B cell (primary cell): ENCODE results near the gene NFIC. TPM values are rescaled to one million over a fixed set of nuclear protein-coding genes. Genes with fewer than 3 reads are reported as not detected.

Source experiments
- ATAC-seq: fragments of 200-7000 bp; cut with Tn5 transposase; one replicate; pipeline ENCODE4 v1.10.0; 2021; ENCODE audit warnings: low read depth, mild to moderate bottlenecking, moderate number of reproducible peaks, moderate library complexity
- CTCF ChIA-PET: fragments of 350-600 bp; sonication (Branson Sonifier 250); formaldehyde crosslinking; loops from one replicate; lab custom pipeline; 2021; ENCODE audit warnings: antibody characterized with exemption, inconsistent platforms; lab: Charles Lee
- POLR2A ChIA-PET: fragments of 350-600 bp; sonication (Branson Sonifier 250); formaldehyde crosslinking; loops from one replicate; lab custom pipeline; 2021; ENCODE audit warnings: antibody characterized with exemption; lab: Charles Lee
- DNase-seq: peaks from one replicate; pipeline ENCODE4 v3.0.0; 2013
- H2AFZ ChIP-seq: 2 replicates; pipeline ENCODE4 v1.6.1; 2012; ENCODE audit warnings: mild to moderate bottlenecking, low read depth, low read length; ENCODE audit not compliant: insufficient read depth, poor library complexity, severe bottlenecking
- H3K27ac ChIP-seq, 2 donors: 1 replicate in 1 of 2; 2 replicates in 1 of 2; pipeline ENCODE4 v1.5.1; 2012 to 2013; ENCODE audit warnings: low read length in 2 of 2, mild to moderate bottlenecking in 2 of 2, moderate library complexity in 1 of 2
- H3K27me3 ChIP-seq, 4 experiments: fragments of 200-600 bp in 1 of 4; sonication (generic) in 1 of 4; replicated peaks in 1 of 4; 1 replicate in 2 of 4; 2 replicates in 2 of 4; pipeline versions ENCODE4 v1.6.1 to v1.7.0; 2013 to 2016; ENCODE audit warnings: low read length in 3 of 4, mild to moderate bottlenecking in 2 of 4, mixed read lengths in 1 of 4, moderate library complexity in 1 of 4; ENCODE audit not compliant: insufficient read depth in 4 of 4, control insufficient read depth in 3 of 4; ENCODE audit errors: control extremely low read depth in 1 of 4
- H3K36me3 ChIP-seq, 2 experiments: replicated peaks in 1 of 2; 1 replicate in 1 of 2; 2 replicates in 1 of 2; pipeline versions ENCODE4 v1.6.1 to v1.7.1; 2013; ENCODE audit warnings: low read length in 1 of 2; ENCODE audit not compliant: insufficient read depth in 2 of 2, control insufficient read depth in 1 of 2; ENCODE audit errors: control extremely low read depth in 1 of 2, extremely low read depth in 1 of 2
- H3K4me1 ChIP-seq, 2 donors: fragments of 200-600 bp in 1 of 2; sonication (generic) in 1 of 2; 1 replicate in 1 of 2; 2 replicates in 1 of 2; pipeline versions ENCODE4 v1.5.1 to v1.6.1; 2013 to 2017; ENCODE audit warnings: low read length in 2 of 2; ENCODE audit not compliant: control insufficient read depth in 2 of 2, insufficient read depth in 2 of 2
- H3K4me2 ChIP-seq: replicated peaks from 2 replicates; pipeline ENCODE3; 2012; ENCODE audit warnings: mild to moderate bottlenecking, low read depth, low read length; ENCODE audit not compliant: poor library complexity, severe bottlenecking
- H3K4me3 ChIP-seq, 5 experiments: fragments of 200-600 bp in 1 of 5; sonication (generic) in 1 of 5; 1 replicate in 3 of 5; 2 replicates in 2 of 5; pipeline versions ENCODE4 v1.5.1 to v1.7.0; 2011 to 2016; ENCODE audit warnings: low read length in 4 of 5, mild to moderate bottlenecking in 4 of 5, low read depth in 2 of 5, control low read depth in 1 of 5, moderate library complexity in 1 of 5; ENCODE audit not compliant: insufficient read depth in 1 of 5; ENCODE audit errors: control extremely low read depth in 1 of 5, extremely low read depth in 1 of 5
- H3K79me2 ChIP-seq: fragments of 200-600 bp; sonication (generic); one replicate; pipeline ENCODE4 v1.6.0; 2016; ENCODE audit warnings: low read length; ENCODE audit not compliant: control insufficient read depth, insufficient read depth
- H3K9ac ChIP-seq: fragments of 200-600 bp; sonication (generic); 2 replicates; pipeline ENCODE4 v1.6.1; 2017; ENCODE audit warnings: mild to moderate bottlenecking, low read length, moderate library complexity
- H3K9me3 ChIP-seq, 3 donors: one replicate each; pipeline versions ENCODE4 v1.6.1 to v1.7.1; 2013; ENCODE audit warnings: low read length in 2 of 3; ENCODE audit not compliant: control insufficient read depth in 2 of 3, insufficient read depth in 1 of 3; ENCODE audit errors: control extremely low read depth in 1 of 3
- H4K20me1 ChIP-seq: 2 replicates; pipeline ENCODE4 v1.6.0; 2012; ENCODE audit warnings: mild to moderate bottlenecking, low read length; ENCODE audit not compliant: insufficient read depth, control insufficient read depth, poor library complexity, severe bottlenecking
- H3K27ac Mint-ChIP-seq: one replicate; pipeline ENCODE4 v1.8.0; 2021; ENCODE audit warnings: mixed read lengths
- H3K27me3 Mint-ChIP-seq: one replicate; pipeline ENCODE4 v1.8.0; 2021; ENCODE audit warnings: mixed read lengths
- H3K4me1 Mint-ChIP-seq: one replicate; pipeline ENCODE4 v1.8.0; 2021; ENCODE audit warnings: mixed read lengths
- H3K4me3 Mint-ChIP-seq: one replicate; pipeline ENCODE4 v1.8.0; 2021; ENCODE audit warnings: mixed read lengths
- H3K9me3 Mint-ChIP-seq: one replicate; pipeline ENCODE4 v1.8.0; 2022; ENCODE audit warnings: mixed read lengths; ENCODE audit not compliant: insufficient read depth
- CTCF ChIP-seq: fragments of 200-600 bp; IDR thresholded peaks from one replicate; pipeline ENCODE4 v1.8.0; 2022; ENCODE audit warnings: antibody characterized with exemption, mild to moderate bottlenecking
- EZH2 ChIP-seq: IDR thresholded peaks from 2 replicates; pipeline ENCODE4 v1.6.1; 2012; ENCODE audit warnings: borderline replicate concordance, low read depth, mild to moderate bottlenecking, moderate library complexity, low read length; ENCODE audit not compliant: insufficient read depth, poor library complexity, severe bottlenecking
- WGBS: methylation state at CpG from one replicate; pipeline ENCODE4 v1.1.5; 2013; ENCODE audit warnings: missing lambda C conversion rate; ENCODE audit not compliant: insufficient coverage; 5-methylcytosine and 5-hydroxymethylcytosine counted together
- intact Hi-C: fragments of 100-400 bp; cut with micrococcal nuclease; formaldehyde crosslinking; loops from one replicate; pipeline ENCODE4 v1.10.0; 2022
- polyA plus RNA-seq: library from polyadenylated mRNA; depleted of rRNA; stranded (reverse); fragments of >200 nt; gene quantifications from 2 replicates; pipeline ENCODE4 v1.2.3, GENCODE V29; 2012
- total RNA-seq, 2 donors: library from RNA; stranded (reverse); fragments of 120-200 nt in 1 of 2; gene quantifications; 1 replicate in 1 of 2; 2 replicates in 1 of 2; pipeline versions ENCODE4 v1.2.3 to v1.2.4, GENCODE V29; 2013 to 2022

The NFIC gene
- total and polyA plus RNA-seq, 2 donors (not counting 1 experiment from before 2014, with no cell fraction given): 3.8 to 23.6 TPM

- ATAC-seq: no peak
- no peak overlapping the region for H3K27ac Mint-ChIP-seq
- POLR2A ChIA-PET: no interaction called here
Measured at GRCh38 chr19:3373971-3374368, 7.6 kb downstream of the NFIC start.

More at GRCh38 chr19:3373971-3374368, 7.6 kb downstream of the NFIC start:
- peaks cover 32% of the 10 kb centered on the region for H4K20me1 ChIP-seq
- H3K4me3 Mint-ChIP-seq: no peak overlapping the region
- H3K27ac ChIP-seq: no peak overlapping the region
- peaks cover 22% of the 10 kb centered on the region for H3K4me1 Mint-ChIP-seq
- intact Hi-C loops: no loop called here
- H3K27me3 Mint-ChIP-seq: peaks cover 2% of the 10 kb centered on the region
- no peak overlapping the region for H3K4me3 ChIP-seq
- peaks cover 13 to 14% of the 10 kb centered on the region in 2 donors for H3K4me1 ChIP-seq
- H2AFZ ChIP-seq: no peak overlapping the region
- DNase-seq: no peak
- peaks cover 34% of the 10 kb centered on the region for H3K79me2 ChIP-seq
- no peak overlapping the region for H3K4me2 ChIP-seq
- H3K9ac ChIP-seq: no peak overlapping the region
- TF ChIP-seq CTCF (no peak), EZH2 (no peak)
- H3K9me3 Mint-ChIP-seq: no peaks in the 10 kb centered on the region
- no peaks in the 10 kb centered on the region for H3K36me3 ChIP-seq
- peaks cover 0 to 9% (median 3%) of the 10 kb centered on the region in 3 donors for H3K9me3 ChIP-seq
- 92% methylated on average over 6 of the region's 6 CpGs for WGBS
- CTCF ChIA-PET: interaction anchor here (0.8 kb wide), 1 partner anchor 9 kb away, joined by 3 read pairs; no protein-coding TSS in a partner anchor
- no peaks in the 10 kb centered on the region for H3K27me3 ChIP-seq
